GM19455 (cell line): Measurements from ENCODE around the gene BATF.
A peak's percentile ranks its signal among the peaks of the same experiment; 100 is the strongest.

Source experiments
- ATAC-seq: cut with Tn5 transposase; IDR thresholded peaks from one replicate; pipeline ENCODE4 v1.9.1; 2021; ENCODE audit not compliant: unreplicated experiment

BATF gene

DNA sequence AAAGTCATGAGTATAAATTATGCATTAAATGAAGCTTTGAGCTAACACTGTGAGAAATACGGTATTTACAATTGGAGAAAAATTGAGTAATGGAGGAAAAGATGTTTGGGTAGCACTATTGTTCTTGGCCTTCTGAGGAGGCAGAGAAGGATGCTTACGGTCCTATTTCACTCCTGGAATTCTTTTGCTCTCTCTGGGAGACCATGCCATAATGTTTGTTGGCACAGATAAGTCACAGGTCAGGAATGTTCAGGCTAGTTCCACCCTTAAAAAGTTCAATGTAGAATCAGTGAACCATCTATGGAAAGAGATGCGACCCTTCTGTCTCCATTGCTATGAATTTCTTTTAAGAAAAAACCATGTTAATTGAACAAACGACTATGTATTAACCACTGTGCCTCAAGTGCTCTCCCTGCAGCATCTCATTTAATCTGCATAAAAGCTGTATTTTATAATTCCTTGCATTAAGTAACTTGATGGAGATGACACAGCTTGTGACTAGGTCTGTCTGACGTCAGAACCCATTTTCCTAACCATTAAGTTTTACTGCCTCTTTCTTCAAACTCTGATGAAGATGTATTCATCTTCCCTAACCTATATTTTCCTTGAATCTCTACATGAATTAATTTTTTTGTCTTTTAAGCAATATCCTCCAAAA is 9.5 kb downstream of the BATF start:
- no peak for ATAC-seq

DNA sequence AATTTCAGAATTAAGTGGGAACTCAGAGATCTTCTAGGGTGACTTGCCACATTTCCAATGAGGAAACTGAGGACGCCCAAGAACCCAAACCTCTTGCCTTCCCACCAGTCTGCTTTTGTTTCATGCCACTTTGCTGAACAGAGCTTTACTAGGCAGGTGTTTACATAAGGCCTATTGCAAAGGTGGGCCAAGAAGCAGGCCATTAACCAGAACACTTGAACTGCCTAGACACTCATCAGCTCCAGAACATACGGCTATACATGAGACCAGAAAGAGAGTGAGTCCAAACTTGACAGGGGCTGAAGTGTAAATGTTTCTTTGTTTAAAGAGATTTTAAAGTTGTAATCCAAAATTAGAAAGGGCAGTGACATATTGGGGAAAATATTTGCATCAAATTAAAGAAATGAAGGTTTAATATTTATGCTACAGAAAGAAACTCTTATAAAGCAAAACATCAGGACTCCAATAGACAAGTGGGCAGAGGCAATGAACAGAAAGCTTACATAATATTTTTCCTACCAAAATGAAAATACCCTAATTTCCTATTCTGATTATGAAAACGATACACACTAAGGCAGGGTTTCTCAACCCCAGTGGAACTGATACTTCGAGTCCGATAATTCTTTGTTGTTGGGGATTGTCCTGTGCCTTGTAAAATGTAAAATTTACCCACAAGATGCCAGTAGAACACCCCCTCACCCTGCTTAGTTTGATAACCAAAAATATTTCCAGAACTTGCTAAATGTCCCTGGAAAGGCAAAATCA is 11.7 kb downstream of the BATF start:
- no peak for ATAC-seq

DNA sequence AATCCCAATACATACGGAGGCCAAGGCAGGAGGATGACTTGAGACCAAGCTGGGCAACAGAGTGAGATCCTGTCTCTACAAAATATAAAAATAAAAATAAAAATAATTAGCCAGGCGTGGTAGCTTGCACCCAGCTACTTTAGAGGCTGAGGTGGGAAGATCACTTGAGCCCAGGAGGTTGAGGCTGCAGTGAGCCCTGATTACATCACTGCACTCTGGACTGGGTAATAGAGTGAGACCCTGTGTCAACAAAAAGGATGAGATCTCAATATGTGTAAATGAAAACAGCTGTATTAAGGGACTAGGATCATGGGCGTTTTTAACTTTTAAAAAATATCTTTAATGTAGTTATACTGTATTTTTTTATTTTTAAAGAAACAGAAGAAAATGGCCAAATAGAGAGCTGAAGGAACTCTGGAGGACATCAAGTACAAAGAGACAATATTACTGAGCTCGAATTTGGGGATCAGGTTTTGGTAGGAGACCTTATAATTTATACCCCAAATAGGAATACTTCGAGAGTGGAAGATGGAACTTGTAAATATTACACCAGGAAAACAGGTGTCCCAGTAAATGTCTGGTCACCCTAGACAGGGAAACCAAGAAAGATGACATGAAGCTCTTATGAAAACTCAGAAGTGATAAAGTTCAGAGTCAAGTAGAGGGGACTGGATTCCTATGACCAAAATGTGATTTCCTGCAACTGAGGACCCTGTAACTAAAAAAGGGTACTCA is 13.1 kb downstream of the BATF start:
- ATAC-seq: no peak

DNA sequence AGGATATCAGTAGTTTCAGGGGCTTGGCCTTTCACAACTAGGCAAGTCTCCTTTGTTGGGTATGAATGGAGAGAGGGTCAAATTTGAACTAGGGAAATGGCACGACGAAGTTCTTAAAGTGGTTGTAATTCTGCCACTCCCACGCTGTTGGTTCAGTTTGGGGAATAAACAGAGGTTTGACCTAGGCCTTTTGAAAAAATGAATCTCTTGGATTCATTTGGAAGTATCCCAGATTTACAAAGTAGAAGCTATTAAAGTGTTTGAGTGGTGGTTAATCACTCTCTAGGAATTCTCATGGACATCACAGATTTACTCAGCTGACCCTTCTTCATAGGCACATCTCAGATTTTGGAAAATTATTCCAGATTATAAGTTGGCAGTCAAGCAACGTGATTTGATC is 14.8 kb downstream of the BATF start:
- ATAC-seq: no peak

DNA sequence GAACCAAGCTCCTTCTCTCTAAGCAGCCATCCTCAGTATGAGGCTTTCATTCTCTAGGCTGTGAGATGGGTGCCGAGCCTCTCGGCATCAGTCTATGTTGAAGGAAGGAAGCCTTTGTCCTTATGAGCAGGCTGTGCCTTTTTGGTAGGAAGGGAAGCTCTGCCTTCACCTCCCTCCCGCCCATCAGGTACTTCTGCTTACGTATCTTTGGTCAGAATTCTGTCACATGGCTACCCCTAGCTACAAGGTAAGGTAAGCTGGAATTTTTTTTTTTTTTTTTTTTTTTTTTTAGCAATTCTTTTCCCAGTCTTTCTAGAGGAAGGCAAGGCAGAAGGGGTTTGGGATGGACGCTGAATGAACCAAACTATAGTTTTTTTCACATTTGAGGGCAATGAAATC is 16.9 kb downstream of the BATF start:
- ATAC-seq: no peak

DNA sequence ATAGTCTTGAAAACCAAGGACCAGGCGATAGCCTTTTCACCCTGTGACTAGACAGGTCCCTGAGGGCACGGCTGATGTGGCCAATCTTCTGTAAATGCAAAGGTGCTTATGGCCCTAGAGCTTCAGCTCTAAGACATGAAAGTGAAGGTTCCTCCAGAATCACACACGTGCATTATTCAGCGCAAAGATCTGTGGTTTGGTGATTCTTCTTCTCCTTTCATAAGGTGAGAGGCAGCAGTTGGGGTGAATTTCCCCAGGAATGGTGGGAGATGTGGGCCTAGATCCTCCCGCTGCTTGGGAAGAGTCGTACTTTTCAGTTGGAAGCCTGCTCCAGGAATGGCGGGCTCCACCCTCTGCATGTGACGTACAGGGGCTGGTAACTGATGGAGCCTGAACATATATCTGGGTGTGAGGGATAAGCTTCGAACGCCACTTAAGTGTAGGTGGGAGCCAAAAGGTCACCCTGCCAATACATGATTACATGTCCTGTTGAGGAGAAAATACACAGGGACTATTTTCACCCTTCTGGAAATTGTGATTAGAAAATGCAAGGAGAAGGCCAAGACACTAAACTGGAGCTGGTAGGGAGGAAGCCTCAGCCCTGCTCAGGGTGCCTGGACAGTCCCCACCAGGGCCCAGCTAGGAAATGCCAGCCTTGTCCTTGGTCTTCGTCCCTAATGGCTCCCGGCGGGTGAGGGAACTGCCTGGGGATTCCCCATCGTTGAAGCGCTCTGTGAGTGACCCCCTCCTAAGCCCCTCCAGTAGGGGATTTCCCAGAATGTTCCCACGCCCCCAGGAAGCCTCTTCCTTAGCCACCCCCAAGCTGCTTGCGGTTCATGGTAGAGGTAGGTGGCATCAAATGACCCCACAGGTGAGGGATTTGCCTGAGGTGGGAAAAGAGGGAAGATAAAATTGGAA is 17.6 kb downstream of the BATF start:
- peak; percentile 53 for ATAC-seq

DNA sequence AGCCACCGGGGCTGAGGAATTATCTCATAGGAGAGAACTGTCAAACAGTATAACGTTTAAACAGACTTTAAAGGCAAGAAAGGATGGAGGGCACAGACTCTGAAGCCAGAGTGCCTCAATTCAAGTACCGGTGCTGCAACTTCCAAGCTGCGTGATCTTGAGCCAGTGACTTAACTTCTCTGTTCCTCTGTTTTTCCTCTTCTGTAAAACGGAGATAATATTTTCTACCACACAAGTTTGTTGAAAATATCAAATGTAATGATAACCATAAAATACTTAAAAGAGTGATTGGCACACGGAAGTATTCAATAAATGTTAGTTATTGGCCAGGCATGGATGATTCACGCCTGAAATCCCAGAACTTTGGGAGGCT is 18.2 kb downstream of the BATF start:
- no peak for ATAC-seq

DNA sequence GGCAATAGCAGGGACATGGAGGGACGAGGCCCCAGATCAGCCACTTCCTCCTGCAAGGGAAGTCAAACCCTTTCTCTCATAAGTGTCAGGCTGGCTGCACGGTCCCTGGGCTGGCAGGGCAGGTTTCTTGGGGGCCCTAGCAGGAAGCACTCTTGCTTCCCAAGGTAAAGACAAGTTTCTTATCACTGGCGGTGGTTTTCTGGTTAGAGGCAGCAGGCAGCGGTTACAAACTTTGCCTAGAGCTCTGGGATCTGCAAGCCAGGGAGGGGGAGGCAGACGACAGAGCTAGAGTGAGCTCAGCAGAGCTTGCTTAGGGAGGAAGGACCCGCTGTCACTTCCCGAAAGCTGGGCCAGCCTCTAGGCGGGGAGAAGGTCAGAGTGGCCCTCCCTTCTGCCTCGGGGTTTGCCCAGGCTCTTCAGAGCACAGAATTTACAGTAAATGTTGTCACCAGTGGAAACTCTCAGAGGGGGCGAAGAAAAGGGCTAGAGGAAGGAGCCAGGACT is 20.4 kb downstream of the BATF start:
- ATAC-seq: no peak

DNA sequence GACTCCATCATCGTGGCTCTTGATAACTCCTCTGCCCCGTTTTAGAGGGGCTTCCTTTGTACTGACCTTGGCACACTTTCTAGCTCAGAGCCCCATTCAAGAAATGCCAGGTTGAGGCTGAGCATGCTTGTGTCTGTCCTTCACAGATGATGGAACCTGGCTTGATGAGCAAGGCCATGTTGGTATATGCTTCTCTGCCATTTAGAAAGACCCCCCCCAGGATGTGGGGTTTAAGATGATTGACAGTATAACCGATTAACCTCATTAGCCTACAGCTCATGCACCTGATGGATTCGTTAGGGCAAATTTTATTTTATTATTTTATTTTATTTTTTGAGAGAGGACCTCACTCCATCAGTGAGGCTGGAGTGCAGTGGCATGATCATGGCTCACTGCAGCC is 21.0 kb downstream of the BATF start:
- no peak for ATAC-seq

DNA sequence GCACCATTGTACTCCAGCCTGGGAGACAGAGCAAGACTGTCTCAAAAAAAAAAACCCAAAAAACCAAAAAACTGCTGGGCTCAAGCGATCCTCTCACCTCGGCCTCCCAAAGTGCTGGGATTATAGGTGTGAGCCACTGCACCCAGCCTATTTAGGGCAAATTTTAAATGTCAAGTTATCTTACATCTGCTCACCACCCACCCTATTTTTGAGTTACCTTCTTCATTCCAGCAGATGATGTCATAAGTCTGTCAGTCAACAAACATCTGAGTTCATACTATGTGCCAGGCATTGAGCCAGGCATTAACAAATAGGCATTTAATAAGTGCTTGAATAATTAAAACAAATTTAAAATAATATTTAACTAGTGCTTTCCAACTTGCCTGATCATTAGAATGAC is 21.5 kb downstream of the BATF start:
- ATAC-seq: no peak

DNA sequence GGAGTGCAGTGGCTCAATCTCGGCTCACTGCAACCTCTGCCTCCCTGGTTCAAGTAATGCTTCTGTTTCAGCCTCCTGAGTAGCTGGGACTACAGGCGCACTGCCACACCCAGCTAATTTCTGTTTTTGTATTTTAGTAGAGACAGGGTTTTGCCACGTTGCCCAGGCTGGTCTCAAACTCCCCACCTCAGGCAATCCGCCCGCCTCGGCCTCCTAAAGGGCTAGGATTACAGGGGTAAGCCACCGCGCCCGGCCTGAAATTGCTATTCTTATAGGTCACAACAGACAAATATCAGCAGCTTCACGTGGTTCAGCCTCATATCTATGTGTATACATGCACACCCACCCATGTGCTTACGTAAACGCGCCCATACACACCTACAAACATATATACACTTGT is 23.6 kb downstream of the BATF start:
- no peak for ATAC-seq

DNA sequence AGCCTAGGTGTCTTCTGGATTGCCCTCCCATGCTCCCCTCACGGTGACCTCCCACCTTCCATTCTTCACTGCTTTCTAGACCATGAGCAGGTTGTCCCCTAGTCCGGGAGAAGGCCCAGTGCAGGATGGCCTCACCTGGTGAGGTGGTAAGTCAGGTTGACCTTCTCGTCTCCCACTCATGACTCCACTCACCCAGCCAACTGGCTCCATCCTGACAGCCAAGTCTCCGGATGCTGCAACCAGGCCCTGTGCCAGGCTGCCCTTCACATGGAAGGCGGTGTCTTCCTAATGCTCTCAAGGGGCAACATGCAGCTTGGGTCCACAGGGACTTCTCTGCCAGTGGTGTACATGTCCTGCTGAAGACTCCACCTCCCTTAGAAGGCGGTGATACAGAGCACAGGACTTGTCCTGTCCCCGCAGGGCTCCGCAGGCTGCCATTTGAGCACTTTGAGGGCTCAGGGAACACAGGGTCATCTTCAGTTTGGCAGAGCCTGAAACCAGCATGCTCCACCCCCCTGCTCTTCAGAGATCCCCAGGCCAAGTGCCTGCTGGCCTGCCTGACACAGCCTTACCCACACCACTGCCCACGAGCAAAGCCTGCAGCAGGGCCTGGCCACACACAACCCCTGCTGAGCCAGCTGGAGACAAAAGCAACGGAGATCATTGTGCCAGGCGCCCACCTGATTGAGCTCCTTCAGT is 25.4 kb downstream of the BATF start:
- no peak for ATAC-seq

DNA sequence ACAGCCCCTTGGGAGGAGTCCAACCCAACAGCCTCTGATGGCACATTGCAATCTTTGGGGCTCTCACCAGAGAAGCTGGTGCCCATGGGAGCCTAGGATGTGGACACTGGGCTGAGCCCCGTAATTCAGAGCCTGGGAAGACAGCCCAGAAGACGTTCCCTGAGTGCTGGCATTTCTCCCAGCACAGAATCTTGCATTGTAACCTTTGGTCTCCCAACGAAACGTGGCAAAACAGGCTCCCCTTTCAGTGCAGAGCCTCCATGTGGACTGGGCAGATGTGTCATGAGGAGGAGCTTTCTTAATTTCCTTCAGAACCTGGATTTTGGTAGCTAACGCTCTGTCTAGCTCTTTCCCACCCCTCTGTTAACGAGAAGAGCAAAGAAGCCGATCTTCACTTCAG is 26.3 kb downstream of the BATF start:
- ATAC-seq: no peak

DNA sequence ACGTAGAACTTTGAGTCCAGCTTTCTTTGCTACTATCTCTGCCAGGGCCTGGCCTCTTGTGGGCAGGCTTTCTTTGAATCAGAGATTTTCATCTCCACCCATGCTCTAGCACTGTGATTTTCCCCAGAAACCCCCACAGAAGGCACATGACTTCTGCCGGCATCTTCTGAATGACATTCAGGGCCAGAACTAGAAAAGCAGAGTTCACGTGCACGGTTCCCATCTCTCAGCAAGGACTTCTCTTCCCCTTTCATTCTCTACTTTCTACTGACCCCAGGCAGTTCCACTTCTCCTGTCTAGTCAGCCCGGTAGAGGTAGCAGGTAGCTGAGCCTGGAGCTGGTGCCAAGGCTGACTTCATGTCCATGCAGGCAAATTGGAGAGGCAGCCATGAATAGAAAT is 26.9 kb downstream of the BATF start:
- ATAC-seq: no peak

DNA sequence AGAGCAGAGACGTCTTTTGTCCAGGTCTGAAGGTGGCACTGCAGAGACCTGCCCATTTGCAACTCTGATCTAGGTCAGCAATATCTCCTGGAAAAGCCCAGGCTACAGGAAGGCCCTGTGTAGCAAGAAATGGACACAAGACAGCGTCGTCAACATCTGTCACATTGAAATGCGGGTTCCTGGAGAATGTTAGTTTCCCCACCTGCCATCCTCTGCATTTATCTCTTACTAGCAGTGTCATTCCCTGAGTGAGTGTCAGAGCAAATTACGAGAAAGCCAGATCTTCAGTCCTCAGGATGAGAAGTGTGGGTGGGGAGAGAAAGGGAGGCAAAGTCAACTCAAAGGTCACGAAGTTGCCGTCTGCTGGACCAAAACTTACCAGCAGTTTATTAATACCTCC is 28.8 kb downstream of the BATF start:
- ATAC-seq: no peak

DNA sequence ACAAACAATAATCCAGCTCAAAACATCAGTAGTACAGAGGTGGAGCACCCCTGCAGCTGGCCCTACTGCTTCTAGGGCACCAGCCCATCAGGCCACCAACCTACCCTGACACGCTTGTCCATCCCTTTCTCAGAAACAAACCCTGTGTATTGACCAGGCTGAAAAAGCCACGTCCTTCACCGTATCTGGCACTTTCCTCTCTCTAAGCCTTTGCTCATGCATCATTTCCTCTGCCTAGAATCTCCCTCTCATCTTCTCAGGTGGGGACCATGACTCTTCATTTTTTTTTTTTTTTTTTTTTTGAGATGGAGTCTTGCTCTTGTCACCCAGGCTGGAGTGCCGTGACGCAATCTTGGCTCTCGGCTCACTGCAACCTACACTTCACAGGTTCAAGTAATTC is 30.9 kb downstream of the BATF start:
- no peak for ATAC-seq

DNA sequence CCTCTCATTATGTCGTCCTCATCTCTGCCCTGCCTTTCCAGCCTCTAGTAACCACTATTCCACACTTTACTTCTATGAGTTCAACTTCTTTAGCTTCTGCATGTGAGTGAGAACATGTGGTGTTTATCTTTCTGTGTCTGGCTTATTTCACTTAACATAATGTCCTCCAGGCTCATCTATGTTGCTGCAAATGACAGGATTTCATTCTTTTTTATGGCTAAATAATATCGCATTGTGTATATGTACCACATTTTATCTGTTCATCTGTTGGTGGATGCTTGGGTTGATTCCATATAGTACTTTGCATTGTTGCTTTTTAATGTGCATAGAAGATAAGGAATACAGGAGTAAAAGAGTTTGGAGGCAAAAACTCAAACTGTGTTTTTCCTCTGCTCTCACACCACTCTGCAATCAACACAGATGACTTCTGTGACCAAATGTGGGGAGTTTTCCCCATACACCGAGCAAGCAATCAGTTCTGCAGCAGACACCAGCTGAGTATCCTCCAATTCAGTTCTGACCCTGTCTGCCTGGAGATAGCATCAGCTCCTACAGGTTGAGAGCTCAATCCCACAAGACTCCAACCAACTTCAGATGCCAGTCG is 31.6 kb downstream of the BATF start:
- no peak for ATAC-seq

DNA sequence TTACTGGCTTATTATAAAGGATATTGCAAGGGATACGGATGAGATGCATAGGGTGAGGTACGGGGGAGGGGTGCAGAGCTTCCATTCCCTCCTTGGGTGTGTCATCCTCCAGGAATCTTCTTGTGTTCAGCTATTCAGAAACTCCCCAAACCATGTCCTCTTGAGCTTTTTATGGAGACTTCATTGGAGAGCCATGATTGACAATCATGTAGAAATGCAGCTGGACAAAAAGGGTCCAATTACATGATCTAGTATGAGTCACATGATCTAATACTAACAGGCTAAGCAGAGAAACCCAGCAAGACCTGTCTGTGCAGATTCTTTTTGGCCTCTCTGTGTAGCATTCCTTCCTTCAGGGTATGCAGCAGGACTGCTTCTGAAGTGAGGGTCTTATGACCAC is 32.2 kb downstream of the BATF start:
- no peak for ATAC-seq

DNA sequence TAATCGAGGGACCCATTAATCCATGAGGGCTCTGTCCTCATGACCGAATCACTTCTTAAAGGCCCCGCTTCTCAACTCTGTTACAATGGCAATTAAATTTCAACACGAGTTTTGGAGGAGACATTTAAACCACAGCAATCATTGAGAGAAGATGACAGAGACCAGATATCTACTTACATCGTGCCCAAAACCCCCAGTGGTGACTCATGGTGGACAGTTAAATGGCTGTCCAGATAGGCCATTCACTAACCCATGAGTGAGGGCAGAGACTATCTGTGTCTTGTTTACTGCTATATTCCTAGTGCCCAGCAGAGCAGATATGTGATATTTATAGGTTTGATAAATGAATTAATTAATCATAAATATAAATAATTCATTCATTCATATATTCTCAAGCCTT is 36.2 kb downstream of the BATF start:
- no peak for ATAC-seq

DNA sequence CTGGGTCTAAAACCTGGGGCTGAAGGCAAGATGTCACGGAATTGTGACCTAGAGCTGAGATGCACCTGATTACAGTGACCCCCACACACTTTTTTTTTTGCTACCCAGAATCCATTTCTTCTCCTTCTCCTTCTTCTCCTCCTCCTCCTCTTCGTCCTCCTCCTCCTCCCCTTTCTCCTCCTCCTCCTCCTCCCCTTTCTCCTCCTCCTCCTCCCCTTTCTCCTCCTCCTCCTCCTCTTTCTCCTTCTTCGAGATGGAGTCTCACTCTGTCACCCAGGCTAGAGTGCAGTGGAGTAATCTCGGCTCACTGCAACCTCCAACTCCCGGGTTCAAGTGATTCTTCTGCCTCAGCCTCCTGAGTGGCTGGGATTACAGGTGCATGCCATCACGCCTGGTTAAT is 36.8 kb downstream of the BATF start:
- ATAC-seq: no peak
